Middle frontal gyrus (tissue), 1 donor: ENCODE data around the gene JUND.
A peak's percentile ranks its signal among the peaks of the same experiment; 100 is the strongest.

ENCODE experiments used
- DNase-seq: peaks from one replicate; pipeline ENCODE4 v3.0.0-alpha.2; 2015; ENCODE audit warnings: low spot score; ENCODE audit errors: extremely low spot score

JUND gene

DNA sequence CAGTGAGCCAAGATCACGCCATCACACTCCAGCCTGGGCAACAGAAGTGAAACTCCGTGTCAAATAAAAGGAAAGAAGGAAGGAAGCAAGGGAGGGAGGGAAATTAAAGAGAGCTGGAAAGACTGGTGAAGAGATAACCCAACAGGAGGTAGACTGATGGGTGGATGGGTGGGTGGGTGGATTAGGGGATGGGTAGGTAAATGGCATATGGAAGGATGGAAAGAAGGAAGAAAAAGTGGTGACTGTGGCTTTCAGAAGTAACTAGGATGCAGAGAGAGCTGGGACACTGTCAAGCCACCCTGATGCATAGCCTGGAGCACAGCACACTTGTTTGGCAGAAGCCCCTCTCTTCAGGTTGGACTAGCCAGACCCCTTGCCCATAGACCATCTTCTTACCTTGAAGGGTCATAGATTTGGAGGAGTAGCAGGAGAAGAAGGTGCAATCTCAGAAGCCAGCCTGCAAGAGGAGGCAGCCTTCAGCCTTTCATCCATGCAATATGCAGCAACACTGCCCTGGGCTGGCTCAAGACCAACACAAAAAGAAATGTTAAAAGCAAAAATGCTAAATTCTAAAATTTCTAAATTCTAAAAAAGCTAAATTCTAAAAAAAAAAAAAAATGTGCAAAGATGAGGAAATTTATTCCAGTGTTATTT lies 12.2 kb downstream of the JUND start:
- no peak for DNase-seq

DNA sequence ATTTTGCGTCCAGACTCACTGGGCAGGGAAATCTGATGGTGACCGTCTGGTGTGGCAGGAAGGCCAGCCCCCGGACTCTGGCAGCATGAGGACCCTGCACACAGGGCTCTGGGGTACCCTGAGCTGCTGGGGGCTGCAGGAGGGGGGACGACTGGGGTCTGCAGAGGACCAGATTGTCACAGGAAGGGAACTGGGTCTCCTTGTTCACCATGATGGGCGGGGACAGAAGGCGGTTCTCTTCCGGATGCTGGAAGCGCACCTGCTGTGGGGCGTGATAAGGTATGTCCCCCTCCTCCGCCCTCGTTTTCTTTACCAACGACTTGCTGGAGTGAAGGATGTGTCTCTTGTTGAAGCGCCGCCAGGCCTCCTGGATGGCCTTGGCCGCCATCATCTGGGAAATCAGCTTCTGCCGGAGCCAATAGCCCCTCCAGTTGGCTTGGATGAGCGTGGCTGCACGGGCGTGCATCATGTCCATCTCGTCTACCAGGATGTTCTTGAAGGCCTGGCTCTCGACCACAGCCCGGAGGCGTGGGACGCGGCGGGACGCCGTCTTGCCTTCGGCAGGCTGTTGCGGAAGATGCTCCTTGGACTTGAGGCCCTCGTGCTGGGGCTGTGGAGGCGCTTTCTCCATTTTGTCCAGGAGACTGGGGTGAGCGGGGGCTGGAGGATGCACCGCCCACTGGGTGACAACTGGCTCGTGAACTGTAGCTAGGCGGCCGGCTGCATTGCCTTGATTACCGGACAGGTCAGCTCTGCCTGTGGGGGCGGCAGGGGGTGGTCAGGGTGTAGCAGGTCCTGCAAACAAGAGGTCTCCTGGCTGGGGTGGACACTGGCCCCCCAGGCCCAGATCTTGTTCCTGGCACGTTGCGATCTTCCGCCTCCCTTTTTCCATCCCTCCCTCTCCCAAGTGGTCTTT lies 14.4 kb downstream of the JUND start:
- no peak for DNase-seq

DNA sequence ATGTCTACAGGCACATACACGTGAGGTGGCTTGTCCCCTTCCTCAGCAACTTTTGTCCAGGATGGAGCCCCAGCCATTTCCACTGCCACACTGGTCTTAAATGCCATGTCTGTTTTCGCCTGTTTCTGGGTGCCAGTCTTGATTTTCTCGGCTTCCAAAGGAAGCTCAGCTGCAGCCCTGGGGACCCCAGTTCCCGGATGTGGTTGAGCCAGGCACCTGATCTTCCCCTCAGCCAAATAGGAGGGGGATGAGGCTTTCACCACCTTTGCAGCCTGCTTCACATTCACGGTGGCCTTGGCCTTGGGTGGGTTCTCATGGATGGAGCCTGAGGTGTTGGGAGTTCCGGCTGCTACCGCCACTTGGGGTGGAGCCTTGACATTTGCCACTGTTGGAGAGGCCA lies 15.8 kb downstream of the JUND start:
- no peak for DNase-seq

DNA sequence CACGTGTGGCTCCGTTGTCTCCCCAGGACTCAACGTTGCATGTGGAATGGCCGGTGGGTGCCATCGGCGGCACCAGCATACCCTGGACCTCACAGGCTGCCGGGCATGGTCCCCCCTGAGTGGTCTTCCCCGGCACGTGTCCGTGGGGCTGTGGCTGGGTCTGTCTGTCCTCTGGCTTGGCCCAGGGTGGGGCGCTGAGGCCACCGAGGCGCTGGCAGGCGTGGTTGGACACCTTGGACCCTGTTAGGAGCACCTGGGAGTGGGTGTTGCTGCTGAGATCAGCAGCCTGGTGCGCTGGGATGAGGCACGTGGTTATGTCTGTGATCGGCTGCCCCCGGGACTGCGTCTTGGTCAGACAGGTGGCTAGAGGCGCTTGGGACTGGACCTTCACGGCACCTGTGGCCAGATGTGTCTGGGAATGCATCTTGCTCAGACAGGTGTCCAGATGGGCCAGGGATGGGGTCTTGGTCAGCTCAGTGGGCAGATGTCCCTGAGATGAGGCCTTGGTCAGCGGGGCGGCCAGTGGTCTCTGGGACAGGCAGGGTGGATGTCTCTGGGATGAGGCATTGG lies 16.4 kb downstream of the JUND start:
- no peak for DNase-seq

DNA sequence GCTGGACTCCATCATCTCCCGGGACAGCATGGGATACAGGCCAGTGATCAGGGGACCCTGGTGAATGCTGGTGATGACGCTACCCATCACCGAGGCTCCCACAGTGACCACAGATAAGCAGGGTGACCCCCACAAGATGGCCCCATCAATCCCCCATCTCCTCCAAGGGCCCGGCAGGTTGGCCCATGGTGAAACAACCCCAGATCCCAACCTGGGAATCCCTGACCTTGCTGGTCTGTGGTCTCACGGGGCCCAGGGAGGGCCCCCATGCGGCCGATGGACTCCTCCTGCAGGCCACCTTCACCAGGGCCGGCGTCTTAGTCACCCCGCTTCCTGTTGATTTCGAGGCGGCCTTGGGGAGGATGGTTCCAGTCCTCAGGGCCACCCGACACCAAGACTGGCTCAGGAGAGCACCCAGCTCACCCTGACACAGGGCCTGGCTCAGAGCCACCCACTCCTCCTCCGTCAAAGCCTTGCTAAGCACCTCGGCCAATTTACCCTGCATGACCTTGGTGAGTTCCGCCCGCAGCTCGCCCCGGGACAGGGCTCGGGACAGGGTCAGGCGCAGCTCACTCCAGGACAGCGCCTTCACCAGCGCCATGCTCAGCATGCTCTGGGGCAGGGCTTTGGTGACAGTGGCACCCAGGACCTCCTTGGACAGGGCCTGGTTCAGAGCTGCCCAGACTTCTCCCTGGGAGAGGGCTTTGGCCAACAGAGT lies 17.1 kb downstream of the JUND start:
- no peak for DNase-seq

DNA sequence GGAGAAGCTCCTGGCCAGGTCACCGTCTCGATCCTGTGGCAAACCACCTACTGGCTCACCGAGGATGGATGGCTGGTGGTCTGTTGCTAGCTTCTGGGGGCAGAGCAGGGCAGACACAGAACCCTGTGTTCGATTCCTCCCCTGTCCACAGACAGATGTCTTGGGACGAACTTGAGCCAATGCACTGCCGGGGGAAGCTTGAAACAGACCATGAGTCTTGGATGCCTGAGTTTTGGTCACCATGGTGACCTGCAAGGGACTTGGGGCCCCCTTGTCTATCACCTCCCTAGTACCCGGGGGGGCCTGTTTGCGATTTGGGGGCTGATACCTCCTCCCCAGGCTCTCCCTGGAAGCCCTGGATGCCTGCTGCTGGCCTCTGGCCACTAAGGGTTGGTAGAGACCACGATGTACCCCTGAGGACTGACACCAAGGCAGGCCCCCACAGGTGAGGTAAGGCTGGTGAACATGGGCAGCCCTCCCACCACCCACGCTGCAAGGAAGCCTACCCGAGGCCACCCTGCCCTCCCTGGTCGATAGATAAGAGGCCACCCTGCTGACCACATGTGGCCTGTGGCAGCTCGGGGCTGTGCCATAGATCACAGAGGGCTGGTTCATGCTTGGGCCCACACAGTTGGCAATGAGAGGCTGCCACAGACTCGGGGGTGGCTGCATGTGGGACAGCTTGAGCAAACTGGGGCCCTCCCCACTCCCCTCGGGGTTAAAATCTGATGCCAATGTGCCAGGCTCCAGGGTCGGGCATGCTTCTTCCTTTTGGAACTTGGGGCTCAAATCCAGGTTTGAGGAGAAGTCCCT lies 17.9 kb downstream of the JUND start:
- no peak for DNase-seq

DNA sequence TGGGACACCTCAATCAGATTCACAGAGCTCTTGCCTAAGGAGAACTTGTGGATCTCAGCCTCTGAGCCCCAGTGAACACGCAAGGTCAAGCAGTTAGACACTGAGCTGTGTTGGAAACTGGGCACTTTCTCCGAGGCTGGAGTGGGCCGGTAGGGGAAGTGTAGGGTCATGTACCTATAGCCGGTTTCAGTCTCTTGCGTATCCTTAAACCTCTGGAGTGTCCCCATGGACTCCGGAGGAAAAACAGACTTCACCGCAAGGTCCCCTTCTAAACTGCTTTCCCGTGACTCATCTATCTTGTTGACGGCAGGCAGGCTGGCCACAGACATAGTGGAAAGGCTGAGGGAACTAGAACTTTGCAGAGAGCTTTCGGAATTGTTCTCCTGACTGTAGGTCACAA lies 18.5 kb downstream of the JUND start:
- DNase-seq: no peak

DNA sequence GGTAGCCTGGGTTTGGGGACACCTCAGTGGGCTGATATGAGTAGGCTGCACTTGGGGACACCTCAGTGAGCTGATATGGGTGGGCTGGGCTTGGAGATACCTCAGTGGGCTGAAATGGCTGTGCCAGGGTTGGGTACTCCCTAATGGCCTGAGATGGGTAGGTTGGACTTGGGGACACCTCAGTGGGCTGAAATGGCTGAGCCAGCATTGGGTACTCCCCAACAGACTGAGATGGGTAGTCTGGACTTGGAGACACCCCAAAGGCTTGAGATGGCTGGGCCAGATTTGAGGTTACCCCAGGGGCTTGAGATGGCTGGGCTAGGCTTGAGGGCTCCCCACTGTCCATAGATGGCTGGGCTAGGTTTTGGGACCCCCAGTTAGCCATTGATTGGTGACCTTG lies 19.3 kb downstream of the JUND start:
- no peak for DNase-seq

DNA sequence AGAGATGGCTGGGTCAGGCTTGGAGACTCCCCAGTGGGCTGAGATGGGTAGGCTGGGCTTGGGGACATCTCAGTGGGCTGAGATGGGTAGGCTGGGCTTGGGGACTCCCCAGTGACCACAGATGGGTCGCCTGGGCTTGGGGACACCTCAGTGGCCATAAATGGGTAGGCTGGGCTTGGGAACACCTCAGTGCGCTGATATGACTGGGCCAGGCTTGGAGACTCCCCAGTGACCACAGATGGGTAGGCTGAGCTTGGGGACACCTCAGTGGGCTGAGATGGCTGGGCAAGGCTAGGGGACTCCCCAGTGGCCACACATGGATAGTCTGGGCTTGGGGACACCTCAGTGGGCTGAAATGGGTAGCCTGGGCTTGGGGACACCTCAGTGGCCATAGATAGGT lies 19.9 kb downstream of the JUND start:
- DNase-seq: no peak

DNA sequence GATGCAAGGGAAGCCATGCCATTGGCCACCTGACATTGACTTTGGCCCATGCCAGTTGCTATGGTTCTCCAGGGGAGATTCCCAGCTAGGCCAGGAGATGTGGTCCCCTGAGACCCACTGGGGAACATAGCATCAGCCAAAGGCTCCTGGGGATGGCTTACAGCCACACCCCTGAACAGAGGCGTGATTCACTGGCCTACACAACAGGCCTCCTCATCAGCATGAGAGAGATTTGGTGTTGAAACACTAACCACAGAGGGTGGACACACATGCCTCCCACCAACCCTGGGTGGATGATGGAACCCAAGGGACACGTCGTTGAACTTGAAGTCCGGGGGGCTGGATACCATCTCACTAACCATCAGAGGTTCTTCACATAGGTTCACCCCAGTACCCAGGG lies 21.5 kb downstream of the JUND start:
- DNase-seq: no peak

DNA sequence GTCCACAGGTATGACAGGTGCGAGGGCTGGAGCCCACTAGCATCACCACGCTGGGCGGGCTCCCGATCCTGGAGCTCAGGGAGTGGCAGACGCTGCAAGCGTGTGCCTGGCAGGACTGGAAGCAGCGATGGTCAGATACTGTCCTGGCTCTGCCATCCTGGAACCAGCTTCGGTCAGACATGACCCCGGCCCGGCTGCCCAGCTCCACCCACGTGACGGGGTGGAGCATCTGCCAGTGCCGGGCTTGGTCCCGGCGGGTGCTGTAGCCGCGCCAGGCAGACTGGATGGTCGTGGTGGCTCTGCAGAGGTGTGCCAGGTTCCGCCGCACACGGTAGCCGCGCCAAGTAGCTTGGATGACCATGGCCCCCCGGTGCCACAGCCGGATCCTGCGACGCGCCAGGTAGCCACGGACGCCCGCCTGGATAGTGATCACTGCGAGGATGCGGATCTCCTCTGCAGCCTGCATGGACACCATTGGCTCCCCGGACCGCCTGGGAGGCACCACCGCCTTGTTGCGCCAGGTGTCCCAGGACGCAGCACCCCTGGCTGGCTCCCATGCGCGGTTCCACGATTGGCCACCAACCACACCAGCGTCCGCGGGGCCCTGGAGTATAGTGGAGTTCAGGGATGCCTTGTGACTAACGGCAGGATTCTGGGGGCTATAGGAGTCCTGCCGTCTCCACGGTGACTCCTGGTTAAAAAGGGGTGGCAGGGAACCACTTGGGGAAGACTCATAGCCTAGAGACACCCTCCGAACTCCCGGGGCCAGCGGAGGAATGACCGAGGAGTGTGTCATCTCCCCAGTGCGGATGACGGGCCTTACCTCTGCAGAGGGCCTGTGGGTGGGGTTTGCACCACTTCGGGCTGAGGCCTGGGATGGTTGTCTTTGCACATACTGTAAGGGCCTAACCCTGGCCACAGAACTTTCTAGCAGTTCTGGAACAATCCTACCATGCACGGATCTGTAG lies 23.6 kb downstream of the JUND start:
- no peak for DNase-seq

DNA sequence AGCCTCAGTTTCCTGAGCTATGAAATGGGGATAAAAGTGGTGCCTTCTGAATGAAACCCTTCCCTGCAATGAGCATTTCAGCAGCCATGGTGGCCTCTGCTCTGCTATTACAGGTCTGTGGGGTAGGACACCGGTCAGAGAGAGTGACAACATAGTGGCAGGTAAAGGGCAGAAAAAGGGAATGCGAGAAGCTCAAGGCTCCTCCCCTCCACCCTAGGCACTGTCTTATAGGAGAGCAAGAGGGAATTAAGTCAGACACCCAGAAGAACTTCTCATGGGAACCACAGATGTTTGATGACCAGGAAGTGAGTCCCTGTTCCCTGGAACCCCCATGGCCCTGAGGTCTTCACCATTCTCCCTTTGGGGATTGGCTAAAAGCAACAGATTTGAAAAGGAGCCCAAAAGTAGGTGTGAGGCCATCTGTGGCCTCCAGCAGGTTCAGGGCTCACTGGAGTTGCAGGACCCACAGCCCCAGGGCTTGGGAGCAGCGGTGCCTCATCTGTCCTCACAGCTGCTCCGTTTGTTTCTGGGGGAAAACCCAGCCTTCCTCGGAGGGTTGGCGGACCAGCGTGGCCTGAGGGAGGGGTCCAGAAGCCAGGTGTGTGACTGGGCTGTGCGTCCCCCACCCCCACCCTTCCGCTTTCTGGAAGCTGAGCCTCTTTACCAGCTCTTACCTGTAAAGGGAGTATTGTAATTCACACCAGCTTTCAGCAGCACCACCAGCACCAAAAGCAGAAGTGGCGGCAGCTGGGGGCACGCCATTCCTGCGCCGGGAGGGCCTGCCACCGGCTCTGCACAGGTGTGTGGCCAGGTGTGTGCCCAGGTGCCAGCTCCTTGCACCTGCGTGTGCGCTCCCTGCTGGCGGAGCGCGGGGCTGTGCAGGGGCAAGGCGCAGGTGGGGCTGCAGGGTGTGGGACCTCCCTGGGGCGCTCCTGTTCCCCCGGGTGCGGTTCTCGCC lies 26.6 kb downstream of the JUND start:
- DNase-seq: no peak

DNA sequence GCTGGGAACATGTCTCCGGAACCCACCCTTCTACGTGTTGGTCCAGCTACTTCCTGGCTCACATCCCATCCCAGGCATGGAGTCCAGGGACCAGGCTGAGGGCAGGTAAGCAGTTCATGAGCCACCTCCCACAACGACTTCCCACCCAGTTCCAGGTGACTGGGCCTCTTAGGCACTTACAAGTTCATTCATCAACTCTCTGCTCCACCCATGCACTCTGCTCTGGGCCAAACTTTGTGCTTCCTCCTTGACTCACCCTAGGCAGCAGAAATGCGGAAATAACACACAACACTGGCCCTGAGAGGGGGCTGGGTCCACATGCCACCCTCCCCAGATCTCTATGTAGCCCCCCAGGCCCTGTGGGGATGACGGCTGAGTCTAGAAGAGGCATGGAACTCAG lies 27.7 kb downstream of the JUND start:
- DNase-seq: no peak

DNA sequence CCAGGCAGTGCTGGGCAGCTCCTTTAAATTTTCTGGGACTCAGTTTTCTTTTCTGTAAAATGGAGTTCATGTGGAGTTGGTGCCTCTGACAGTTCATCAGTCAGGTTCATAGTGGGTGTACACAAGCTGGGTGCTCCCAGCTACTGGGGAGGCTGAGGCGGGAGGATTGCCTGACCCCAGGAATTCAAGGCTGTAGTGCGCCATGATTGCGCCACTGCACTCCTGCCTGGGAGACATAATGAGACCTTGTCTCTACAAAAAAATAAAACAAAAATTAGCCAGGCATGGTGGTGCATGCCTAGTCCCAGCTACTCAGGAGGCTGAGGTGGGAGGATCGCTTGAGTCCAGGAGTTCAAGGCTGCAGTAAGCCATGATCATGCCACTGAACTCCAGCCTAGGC lies 28.3 kb downstream of the JUND start:
- DNase-seq: no peak

DNA sequence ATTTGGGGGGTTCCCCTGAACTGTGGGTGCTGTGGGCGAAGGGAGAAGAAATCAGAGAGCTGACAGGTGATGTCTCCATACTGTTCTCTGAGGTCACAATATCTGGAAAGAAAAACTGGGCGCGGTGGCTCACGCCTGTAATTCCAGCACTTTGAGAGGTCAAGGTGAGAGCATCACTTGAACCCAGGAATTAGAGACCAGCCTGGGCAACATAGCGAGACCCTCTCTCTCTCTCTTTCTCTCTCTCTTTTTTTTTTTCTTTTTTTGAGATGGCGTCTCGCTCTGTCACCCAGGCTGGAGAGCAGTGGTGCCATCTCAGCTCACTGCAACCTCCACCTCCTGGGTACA lies 29.1 kb downstream of the JUND start:
- DNase-seq: no peak

DNA sequence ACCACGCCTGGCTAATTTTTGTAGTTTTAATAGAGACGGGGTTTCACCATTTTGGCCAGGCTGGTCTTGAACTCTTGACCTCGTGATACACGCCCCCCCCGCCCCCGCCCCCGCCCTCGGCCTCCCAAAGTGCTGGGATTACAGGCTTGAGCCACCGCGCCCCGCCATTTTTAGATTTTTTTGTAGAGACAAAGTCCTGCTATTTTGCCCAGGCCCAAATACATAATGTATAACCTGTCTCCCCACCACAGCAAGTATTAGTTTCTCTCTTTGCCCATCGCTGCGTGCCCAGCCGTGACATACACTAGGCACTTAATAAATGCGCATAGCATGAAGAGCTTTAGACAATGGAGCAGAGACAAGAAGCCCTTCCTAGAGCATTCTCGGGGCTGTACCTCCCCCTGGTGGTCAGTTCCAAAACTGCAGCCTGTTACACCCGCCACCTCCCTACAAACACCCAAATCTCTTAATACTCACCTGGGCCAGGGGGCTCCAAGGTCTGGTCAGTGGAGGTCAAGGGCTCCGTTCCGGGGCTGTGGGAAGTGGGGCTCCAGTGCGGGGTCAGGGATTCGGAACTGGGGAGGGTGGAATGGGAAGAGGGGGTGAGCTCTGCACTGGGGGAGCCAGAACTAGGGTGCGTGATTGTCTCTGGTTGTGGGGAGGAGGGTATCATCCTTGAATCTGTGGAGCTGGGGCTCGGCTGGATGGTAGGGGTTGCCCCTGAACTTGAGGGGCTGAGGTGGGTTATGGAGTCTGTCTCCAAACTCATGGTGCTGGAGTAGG lies 29.6 kb downstream of the JUND start:
- DNase-seq: peak; percentile 38

DNA sequence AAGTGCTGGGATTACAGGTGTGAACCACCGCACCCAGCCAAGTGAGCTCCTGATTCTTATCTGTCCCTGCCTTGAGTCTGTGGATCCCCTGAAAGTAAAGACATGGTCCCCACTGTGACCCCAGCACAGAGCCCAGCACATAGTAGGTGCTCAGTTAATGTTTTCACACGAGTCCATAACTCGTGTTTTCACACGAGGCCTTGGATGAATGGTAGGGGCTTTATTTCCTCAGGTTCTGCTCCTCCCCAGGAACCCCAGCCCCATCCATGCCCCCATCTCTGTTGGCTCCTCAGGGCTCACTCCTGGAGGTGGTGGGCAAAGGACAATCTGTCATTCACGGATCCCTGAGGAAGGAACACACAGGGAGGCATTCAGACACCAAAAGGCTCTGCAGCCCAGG lies 31.6 kb downstream of the JUND start:
- no peak for DNase-seq

DNA sequence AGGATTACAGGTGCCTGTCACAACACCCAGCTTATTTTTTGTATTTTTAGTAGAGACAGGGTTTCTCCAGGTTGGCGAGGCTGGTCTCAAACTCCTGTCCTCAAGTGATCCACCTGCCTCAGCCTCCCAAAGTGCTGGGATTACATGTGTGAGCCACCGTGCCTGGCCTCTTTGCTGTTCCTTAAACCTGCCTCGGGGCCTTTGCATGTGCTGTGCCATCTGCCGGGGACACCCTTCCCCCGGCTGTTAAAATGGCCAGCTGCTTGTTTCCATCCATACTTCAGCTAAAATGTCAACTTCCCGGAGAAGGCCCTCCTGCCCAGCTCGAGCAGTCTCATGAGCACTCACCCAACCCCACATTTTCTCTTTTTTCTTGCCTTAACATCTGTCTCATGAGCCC lies 36.1 kb downstream of the JUND start:
- no peak for DNase-seq
